Measurements from ENCODE around the gene MCF2L.
"Not testable (repeated sequence)": the region's sequence is repeated elsewhere in the genome, so short reads cannot be mapped to it uniquely, and the experiment has no call there.

Gene MCF2L

GRCh38 chr13:112968910-112969691, at the start of gene MCF2L:
MCF2L (plus strand) TSS chr13:112969214; CDS start chr13:112969380, 166 bp downstream.
- peak within 1 kb of the TSS; percentile 69 for H3K4me3 ChIP-seq (ENCODE audit: low read depth, low read length)

- H3K4me3 ChIP-seq (ENCODE audit: low read depth, low read length), result no peak overlapping the region
Observed at GRCh38 chr13:112923962-112924361, 45.1 kb upstream of the MCF2L start.

GRCh38 chr13:112924365-112924764, 44.6 kb upstream of the MCF2L start:
- no peak overlapping the region for H3K4me3 ChIP-seq (ENCODE audit: low read depth, low read length)

GRCh38 chr13:112926003-112926402, 43.0 kb upstream of the MCF2L start:
- no peak overlapping the region for H3K4me3 ChIP-seq (ENCODE audit: low read depth, low read length)

GRCh38 chr13:112926993-112927392, 42.0 kb upstream of the MCF2L start:
- H3K4me3 ChIP-seq (ENCODE audit: low read depth, low read length), result no peak overlapping the region

- H3K4me3 ChIP-seq (ENCODE audit: low read depth, low read length), result no peak overlapping the region
Observed at GRCh38 chr13:112928020-112928971, 40.7 kb upstream of the MCF2L start.

GRCh38 chr13:112928972-112929782, 39.8 kb upstream of the MCF2L start:
- no peak overlapping the region for H3K4me3 ChIP-seq (ENCODE audit: low read depth, low read length)

GRCh38 chr13:112929783-112930055, 39.3 kb upstream of the MCF2L start:
- no peak overlapping the region for H3K4me3 ChIP-seq (ENCODE audit: low read depth, low read length)

GRCh38 chr13:112930192-112930591, 38.8 kb upstream of the MCF2L start:
- no peak overlapping the region for H3K4me3 ChIP-seq (ENCODE audit: low read depth, low read length)

- H3K4me3 ChIP-seq (ENCODE audit: low read depth, low read length), result no peak overlapping the region
Observed at GRCh38 chr13:112931028-112931934, 37.7 kb upstream of the MCF2L start.

GRCh38 chr13:112932971-112933370, 36.0 kb upstream of the MCF2L start:
- H3K4me3 ChIP-seq (ENCODE audit: low read depth, low read length), result no peak overlapping the region

- H3K4me3 ChIP-seq (ENCODE audit: low read depth, low read length), result no peak overlapping the region
Observed at GRCh38 chr13:112933649-112934048, 35.4 kb upstream of the MCF2L start.

- no peak overlapping the region for H3K4me3 ChIP-seq (ENCODE audit: low read depth, low read length)
Observed at GRCh38 chr13:112934078-112934477, 34.9 kb upstream of the MCF2L start.

- no peak overlapping the region for H3K4me3 ChIP-seq (ENCODE audit: low read depth, low read length)
Observed at GRCh38 chr13:112938680-112939079, 30.3 kb upstream of the MCF2L start.

- H3K4me3 ChIP-seq (ENCODE audit: low read depth, low read length), result no peak overlapping the region
Observed at GRCh38 chr13:112940236-112940635, 28.8 kb upstream of the MCF2L start.

GRCh38 chr13:112941349-112941748, 27.7 kb upstream of the MCF2L start:
- no peak overlapping the region for H3K4me3 ChIP-seq (ENCODE audit: low read depth, low read length)

- not testable (repeated sequence) for H3K4me3 ChIP-seq (ENCODE audit: low read depth, low read length)
Observed at GRCh38 chr13:112941765-112942164, 27.2 kb upstream of the MCF2L start.

GRCh38 chr13:112942689-112943308, 26.2 kb upstream of the MCF2L start:
- H3K4me3 ChIP-seq (ENCODE audit: low read depth, low read length), result peak overlapping the region; percentile 42

- peak overlapping the region; percentile 42 for H3K4me3 ChIP-seq (ENCODE audit: low read depth, low read length)
Observed at GRCh38 chr13:112943309-112944125, 25.5 kb upstream of the MCF2L start.
